Measurements from ENCODE around the gene PTGIR.

Gene PTGIR

DNA sequence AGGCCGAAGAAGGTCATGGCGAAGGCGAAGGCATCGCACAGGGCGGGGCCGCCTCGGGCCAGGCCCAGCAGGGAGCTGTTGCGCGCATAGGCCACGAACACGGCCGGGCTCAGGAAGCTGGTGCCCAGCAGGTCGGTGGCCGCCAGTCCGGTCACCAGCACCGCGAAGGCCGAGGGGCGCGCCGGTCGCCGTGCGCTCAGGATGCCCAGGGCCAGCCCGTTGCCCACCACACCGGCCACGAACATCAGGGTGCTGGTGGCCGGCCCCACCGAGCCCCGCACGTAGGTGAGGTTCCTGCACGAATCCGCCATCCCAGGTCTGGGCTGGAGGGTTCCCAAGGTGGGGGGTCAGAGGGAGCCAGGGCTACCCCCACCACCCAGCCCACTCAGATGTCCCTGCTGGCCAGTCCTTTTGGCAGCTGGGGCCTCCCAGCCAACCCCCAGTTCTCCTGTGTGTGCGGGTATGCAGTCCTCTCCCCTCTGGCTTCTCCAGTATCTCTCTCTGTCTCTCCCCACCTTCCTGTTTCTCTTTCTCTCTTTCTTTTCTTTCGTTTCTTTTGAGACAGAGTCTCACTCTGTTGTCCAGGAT, 880 bp downstream of the PTGIR start:
- TF ChIP-seq SIN3A (IDR thresholded peaks at IDR 0.05; ENCODE audit: borderline replicate concordance, insufficient read depth, low read length) (no peak), TAF1 (IDR thresholded peaks at IDR 0.05; ENCODE audit: borderline replicate concordance, insufficient read depth, low read length) (no peak), POLR2AphosphoS5 (IDR thresholded peaks at IDR 0.05; ENCODE audit: low read depth, low read length) (no peak), FOXP2 (optimal IDR thresholded peaks at IDR 0.05; ENCODE audit: borderline replicate concordance, extremely low read depth, extremely low read length, insufficient read depth) (no peak)
- TF ChIP-seq, protein P1, sequence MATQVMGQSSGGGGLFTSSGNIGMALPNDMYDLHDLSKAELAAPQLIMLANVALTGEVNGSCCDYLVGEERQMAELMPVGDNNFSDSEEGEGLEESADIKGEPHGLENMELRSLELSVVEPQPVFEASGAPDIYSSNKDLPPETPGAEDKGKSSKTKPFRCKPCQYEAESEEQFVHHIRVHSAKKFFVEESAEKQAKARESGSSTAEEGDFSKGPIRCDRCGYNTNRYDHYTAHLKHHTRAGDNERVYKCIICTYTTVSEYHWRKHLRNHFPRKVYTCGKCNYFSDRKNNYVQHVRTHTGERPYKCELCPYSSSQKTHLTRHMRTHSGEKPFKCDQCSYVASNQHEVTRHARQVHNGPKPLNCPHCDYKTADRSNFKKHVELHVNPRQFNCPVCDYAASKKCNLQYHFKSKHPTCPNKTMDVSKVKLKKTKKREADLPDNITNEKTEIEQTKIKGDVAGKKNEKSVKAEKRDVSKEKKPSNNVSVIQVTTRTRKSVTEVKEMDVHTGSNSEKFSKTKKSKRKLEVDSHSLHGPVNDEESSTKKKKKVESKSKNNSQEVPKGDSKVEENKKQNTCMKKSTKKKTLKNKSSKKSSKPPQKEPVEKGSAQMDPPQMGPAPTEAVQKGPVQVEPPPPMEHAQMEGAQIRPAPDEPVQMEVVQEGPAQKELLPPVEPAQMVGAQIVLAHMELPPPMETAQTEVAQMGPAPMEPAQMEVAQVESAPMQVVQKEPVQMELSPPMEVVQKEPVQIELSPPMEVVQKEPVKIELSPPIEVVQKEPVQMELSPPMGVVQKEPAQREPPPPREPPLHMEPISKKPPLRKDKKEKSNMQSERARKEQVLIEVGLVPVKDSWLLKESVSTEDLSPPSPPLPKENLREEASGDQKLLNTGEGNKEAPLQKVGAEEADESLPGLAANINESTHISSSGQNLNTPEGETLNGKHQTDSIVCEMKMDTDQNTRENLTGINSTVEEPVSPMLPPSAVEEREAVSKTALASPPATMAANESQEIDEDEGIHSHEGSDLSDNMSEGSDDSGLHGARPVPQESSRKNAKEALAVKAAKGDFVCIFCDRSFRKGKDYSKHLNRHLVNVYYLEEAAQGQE (IDR thresholded peaks at IDR 0.05; ENCODE audit: insufficient read depth in 1 of 2, low read depth in 2 of 2, low read length in 2 of 2) = no peak

DNA sequence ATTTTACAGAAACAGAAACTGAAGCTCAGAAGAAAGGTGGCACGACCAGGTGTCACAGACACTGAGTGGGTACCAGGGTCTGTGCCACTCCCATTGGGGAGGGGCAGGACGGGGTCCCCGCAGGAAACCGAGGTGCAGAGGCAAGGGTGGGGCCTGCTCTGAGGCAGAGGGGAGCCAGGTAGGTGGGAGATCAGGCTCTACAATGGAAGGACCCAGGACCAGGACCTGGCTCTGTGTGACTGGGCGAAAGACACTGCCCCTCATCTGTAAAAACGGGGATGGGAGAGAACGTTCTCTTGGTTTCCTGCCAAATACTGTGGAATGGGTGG, 2.8 kb downstream of the PTGIR start:
- TF ChIP-seq POLR2AphosphoS5 (IDR thresholded peaks at IDR 0.05; ENCODE audit: low read depth, low read length) = no peak
- TF ChIP-seq, protein P1 (IDR thresholded peaks at IDR 0.05; ENCODE audit: insufficient read depth in 1 of 2, low read depth in 2 of 2, low read length in 2 of 2) = no peak

DNA sequence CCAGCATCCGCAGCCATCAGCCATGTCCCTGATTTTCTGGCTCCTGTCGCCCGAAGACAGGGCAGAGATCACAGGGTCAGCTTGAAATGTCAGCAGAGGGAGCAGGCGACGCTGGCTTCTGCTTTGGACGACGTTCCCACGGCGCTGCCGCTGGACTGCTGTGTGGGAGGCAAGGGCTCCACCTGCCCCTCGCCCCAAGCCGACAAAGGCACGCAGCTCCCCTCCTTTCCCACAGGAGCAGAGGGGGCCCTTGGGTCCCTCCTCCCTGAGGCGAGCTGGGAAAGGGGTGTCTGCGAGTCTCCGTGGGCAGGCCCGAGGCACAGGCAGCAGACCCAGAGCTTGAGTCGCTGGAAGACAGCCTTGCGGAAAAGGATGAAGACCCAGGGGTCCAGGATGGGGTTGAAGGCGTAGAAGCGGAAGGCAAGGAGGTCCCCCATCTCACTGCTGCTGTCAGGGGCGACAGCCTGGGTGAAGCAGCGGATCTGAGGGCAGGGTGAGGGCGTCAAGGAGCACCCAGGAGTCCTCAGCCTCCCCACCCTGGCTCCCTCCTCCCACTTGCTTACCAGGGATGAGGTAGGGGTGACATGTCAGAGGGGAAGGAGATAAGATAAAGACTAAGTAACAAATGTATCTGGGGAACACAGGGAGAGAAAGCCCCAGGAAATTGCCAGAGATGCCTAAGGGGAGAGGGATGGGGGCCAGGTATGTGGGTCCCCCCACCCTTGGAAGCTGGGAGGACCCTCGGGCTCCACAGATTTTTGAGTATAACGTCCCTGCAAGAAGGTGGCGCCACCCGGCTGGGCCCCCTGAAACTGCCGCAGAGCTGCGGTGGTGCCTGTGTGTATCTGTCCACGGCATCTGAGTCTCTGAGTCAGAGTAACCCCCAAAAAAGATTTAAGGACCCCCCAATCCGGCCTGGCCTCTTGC, 3.4 kb downstream of the PTGIR start:
- TF ChIP-seq POLR2AphosphoS5 (IDR thresholded peaks at IDR 0.05; ENCODE audit: low read depth, low read length) = no peak
- TF ChIP-seq, protein P1 (IDR thresholded peaks at IDR 0.05; ENCODE audit: insufficient read depth in 1 of 2, low read depth in 2 of 2, low read length in 2 of 2) = no peak
- no peak for TF ChIP-seq SIN3A (IDR thresholded peaks at IDR 0.05; ENCODE audit: borderline replicate concordance, insufficient read depth, low read length)
- no peak for TF ChIP-seq TAF1 (IDR thresholded peaks at IDR 0.05; ENCODE audit: borderline replicate concordance, insufficient read depth, low read length)
- no peak for TF ChIP-seq FOXP2 (optimal IDR thresholded peaks at IDR 0.05; ENCODE audit: borderline replicate concordance, extremely low read depth, extremely low read length, insufficient read depth)

GRCh38 chr19:46620716-46621115, 4.2 kb downstream of the PTGIR start:
- TF ChIP-seq SIN3A (IDR thresholded peaks at IDR 0.05; ENCODE audit: borderline replicate concordance, insufficient read depth, low read length) (no peak), POLR2AphosphoS5 (IDR thresholded peaks at IDR 0.05; ENCODE audit: low read depth, low read length) (no peak), TAF1 (IDR thresholded peaks at IDR 0.05; ENCODE audit: borderline replicate concordance, insufficient read depth, low read length) (no peak), FOXP2 (optimal IDR thresholded peaks at IDR 0.05; ENCODE audit: borderline replicate concordance, extremely low read depth, extremely low read length, insufficient read depth) (no peak)
- TF ChIP-seq, protein P1 (IDR thresholded peaks at IDR 0.05; ENCODE audit: insufficient read depth in 1 of 2, low read depth in 2 of 2, low read length in 2 of 2) = no peak
